ENCODE data around the gene PDLIM5.

The PDLIM5 gene

GRCh38 chr4:94559351-94559806 is 107.6 kb downstream of the PDLIM5 start:
- no peak for DNase-seq (ENCODE audit: low read depth)

GRCh38 chr4:94561249-94562024 is 109.7 kb downstream of the PDLIM5 start:
- no peak for DNase-seq (ENCODE audit: low read depth)

GRCh38 chr4:94562285-94562684 is 110.5 kb downstream of the PDLIM5 start:
- DNase-seq (ENCODE audit: low read depth), result no peak

GRCh38 chr4:94564252-94564651 is 112.5 kb downstream of the PDLIM5 start:
- DNase-seq (ENCODE audit: low read depth), result no peak

GRCh38 chr4:94566420-94566819 is 114.7 kb downstream of the PDLIM5 start:
- DNase-seq (ENCODE audit: low read depth), result no peak

- no peak for DNase-seq (ENCODE audit: low read depth)
Measured at GRCh38 chr4:94567811-94568210, 116.1 kb downstream of the PDLIM5 start.

GRCh38 chr4:94570558-94570957 is 118.8 kb downstream of the PDLIM5 start:
- no peak for DNase-seq (ENCODE audit: low read depth)

- no peak for DNase-seq (ENCODE audit: low read depth)
Measured at GRCh38 chr4:94571298-94571697, 119.6 kb downstream of the PDLIM5 start.

- DNase-seq (ENCODE audit: low read depth), result no peak
Measured at GRCh38 chr4:94571715-94572114, 120.0 kb downstream of the PDLIM5 start.

GRCh38 chr4:94574050-94574449 is 122.3 kb downstream of the PDLIM5 start:
- no peak for DNase-seq (ENCODE audit: low read depth)

GRCh38 chr4:94574616-94575015 is 122.9 kb downstream of the PDLIM5 start:
- DNase-seq (ENCODE audit: low read depth), result no peak

- no peak for DNase-seq (ENCODE audit: low read depth)
Measured at GRCh38 chr4:94575652-94576051, 123.9 kb downstream of the PDLIM5 start.

- DNase-seq (ENCODE audit: low read depth), result no peak
Measured at GRCh38 chr4:94576210-94576609, 124.5 kb downstream of the PDLIM5 start.

- no peak for DNase-seq (ENCODE audit: low read depth)
Measured at GRCh38 chr4:94577136-94577535, 125.4 kb downstream of the PDLIM5 start.

- DNase-seq (ENCODE audit: low read depth), result no peak
Measured at GRCh38 chr4:94578195-94578594, 126.5 kb downstream of the PDLIM5 start.

GRCh38 chr4:94581766-94582165 is 130.0 kb downstream of the PDLIM5 start:
- no peak for DNase-seq (ENCODE audit: low read depth)

GRCh38 chr4:94582517-94582916 is 130.8 kb downstream of the PDLIM5 start:
- DNase-seq (ENCODE audit: low read depth), result no peak

GRCh38 chr4:94583914-94584641 is 132.3 kb downstream of the PDLIM5 start:
- DNase-seq (ENCODE audit: low read depth), result no peak

GRCh38 chr4:94588896-94589693 is 137.4 kb downstream of the PDLIM5 start:
- DNase-seq (ENCODE audit: low read depth), result no peak

GRCh38 chr4:94590493-94590892 is 138.8 kb downstream of the PDLIM5 start:
- DNase-seq (ENCODE audit: low read depth), result no peak

- DNase-seq (ENCODE audit: low read depth), result no peak
Measured at GRCh38 chr4:94591289-94591688, 139.5 kb downstream of the PDLIM5 start.

- DNase-seq (ENCODE audit: low read depth), result no peak
Measured at GRCh38 chr4:94595013-94595412, 143.3 kb downstream of the PDLIM5 start.
